ENCODE data around the gene METTL21C. TPM values are rescaled to one million over a fixed set of nuclear protein-coding genes. Genes with fewer than 3 reads are reported as not detected.

The METTL21C gene
- total RNA-seq, 4 donors from 2014 or later = not detected

DNA sequence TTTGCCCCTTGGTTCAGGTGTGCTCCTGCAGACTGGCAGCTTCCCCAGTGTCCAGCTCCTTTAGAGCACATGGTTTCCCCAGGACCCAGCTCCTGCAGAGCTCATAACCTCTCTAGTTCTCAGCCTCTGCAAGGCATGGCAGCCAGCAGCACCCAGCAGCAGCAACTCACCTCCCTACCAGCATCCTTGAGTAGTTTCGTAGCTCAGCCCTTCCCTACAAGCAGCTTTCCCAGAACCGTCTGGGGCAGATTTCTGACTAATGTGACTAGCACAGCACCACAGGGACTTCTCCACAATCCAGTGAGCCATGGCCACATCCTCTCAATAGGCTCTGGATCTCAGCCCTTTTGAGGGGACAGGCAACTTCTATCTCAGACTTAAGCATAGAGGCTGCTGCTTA, 14.1 kb upstream of the METTL21C start:
- H3K27ac ChIP-seq = no peak overlapping the region
- H3K4me3 ChIP-seq = no peak overlapping the region
- no peak for DNase-seq
- TF ChIP-seq, protein P1, sequence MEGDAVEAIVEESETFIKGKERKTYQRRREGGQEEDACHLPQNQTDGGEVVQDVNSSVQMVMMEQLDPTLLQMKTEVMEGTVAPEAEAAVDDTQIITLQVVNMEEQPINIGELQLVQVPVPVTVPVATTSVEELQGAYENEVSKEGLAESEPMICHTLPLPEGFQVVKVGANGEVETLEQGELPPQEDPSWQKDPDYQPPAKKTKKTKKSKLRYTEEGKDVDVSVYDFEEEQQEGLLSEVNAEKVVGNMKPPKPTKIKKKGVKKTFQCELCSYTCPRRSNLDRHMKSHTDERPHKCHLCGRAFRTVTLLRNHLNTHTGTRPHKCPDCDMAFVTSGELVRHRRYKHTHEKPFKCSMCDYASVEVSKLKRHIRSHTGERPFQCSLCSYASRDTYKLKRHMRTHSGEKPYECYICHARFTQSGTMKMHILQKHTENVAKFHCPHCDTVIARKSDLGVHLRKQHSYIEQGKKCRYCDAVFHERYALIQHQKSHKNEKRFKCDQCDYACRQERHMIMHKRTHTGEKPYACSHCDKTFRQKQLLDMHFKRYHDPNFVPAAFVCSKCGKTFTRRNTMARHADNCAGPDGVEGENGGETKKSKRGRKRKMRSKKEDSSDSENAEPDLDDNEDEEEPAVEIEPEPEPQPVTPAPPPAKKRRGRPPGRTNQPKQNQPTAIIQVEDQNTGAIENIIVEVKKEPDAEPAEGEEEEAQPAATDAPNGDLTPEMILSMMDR (IDR thresholded peaks at IDR 0.05) = no peak
- TF ChIP-seq POLR2A (IDR thresholded peaks at IDR 0.05) = no peak
- H3K27me3 ChIP-seq = no peaks in the 10 kb centered on the region
- H3K9me3 ChIP-seq = peaks cover 0 to 4% (median 0%) of the 10 kb centered on the region in 4 donors
- no peaks in the 10 kb centered on the region for H3K4me1 ChIP-seq
- no peaks in the 10 kb centered on the region for H3K36me3 ChIP-seq

DNA sequence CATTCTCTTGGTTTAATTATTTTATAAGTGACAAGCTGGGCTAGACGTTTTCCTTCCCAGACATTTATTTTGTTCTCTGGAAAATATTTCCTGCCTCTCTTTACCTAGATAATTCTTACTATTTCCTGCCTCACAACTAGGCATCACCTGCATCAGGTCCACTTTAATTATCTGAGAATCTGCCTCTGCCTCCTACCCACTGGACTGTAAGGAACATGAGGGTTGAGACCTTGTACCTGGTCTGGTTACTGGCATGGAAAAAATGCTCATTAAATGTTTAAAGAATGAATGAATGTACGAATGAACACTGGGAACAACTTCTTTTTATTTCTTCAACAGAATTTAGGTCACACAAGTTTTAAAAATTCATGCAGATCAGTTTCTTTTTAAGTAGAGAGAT, 13.4 kb upstream of the METTL21C start:
- H3K27ac ChIP-seq = no peak overlapping the region
- H3K4me3 ChIP-seq = no peak overlapping the region
- no peak for DNase-seq
- no peaks in the 10 kb centered on the region for H3K27me3 ChIP-seq
- no peak for TF ChIP-seq POLR2A (IDR thresholded peaks at IDR 0.05)
- TF ChIP-seq, protein P1 (IDR thresholded peaks at IDR 0.05) = no peak
- peaks cover 0 to 4% (median 0%) of the 10 kb centered on the region in 4 donors for H3K9me3 ChIP-seq
- no peaks in the 10 kb centered on the region for H3K4me1 ChIP-seq
- no peaks in the 10 kb centered on the region for H3K36me3 ChIP-seq

DNA sequence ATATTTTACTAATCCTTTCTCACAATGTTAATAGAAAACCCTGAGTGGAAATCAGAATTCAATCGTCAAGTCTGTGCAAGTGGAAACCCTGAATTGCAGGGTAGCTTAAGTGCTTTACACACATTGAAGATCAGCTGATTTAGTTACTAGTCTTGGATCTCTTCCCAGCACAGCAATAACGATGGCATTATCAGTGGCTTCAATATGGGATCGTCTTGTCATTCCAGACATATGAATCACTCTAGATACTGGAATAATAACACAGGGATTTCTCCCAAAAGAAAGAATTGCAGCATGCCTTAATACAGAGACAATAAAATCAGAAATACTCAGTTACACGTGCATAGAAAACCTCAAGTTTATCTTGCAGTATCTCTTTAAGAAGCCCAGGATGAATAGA, 12.6 kb upstream of the METTL21C start:
- no peak for TF ChIP-seq POLR2A (IDR thresholded peaks at IDR 0.05)
- TF ChIP-seq, protein P1 (IDR thresholded peaks at IDR 0.05) = no peak
- no peak overlapping the region for H3K27ac ChIP-seq
- DNase-seq = no peak

DNA sequence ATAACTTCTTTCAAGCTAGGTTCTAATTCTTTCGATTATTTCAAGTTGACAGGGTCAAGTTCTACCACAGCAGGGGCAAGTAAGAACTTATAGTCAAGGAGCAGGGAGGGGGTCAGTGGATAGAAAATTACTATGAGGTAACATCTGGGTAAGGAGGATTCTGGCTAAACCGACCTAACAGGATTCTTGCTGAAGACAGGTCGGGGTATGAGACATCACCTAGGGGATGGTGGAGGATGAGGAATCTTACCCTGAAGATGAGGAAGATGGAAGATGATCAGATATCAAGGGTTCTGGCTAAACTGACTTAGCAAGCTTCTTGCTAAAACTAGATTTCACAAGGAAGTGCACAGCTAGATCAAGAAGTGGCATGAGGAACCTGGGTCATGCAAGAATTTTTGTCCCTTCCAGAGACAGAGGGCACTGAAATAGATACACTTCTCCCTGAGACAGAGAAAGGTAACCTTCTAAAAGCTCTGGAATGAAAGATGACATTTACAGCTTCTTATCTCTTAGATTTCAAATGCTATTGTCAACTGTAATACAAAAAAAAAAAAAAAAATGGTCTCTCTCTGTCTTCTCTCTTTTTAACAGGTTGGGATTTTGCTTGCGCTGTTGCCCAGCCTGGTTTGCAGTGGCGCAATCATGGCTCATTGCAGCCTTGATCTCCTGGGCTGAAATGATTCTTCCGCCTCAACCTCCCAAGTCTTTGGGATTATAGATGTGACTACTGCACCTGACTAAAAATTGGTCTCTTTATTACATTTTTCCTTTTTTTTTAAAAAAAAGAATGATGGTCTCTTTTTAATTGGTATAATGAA, 9.6 kb upstream of the METTL21C start:
- H3K27me3 ChIP-seq = no peaks in the 10 kb centered on the region
- no peak overlapping the region for H3K4me3 ChIP-seq
- TF ChIP-seq, protein P1 (IDR thresholded peaks at IDR 0.05) = no peak
- no peak for TF ChIP-seq POLR2A (IDR thresholded peaks at IDR 0.05)
- H3K4me1 ChIP-seq = no peaks in the 10 kb centered on the region
- no peak overlapping the region for H3K27ac ChIP-seq
- H3K36me3 ChIP-seq = no peaks in the 10 kb centered on the region
- no peak for DNase-seq
- H3K9me3 ChIP-seq = peaks cover 0 to 4% (median 0%) of the 10 kb centered on the region in 4 donors

More for the DNA sequence above, 12.6 kb upstream of the METTL21C start:
- Histone ChIP-seq H3K36me3 (no peaks in the 10 kb centered on the region), H3K9me3 (peaks cover 0 to 4% (median 0%) of the 10 kb centered on the region in 4 donors), H3K4me3 (no peak overlapping the region), H3K4me1 (no peaks in the 10 kb centered on the region), H3K27me3 (no peaks in the 10 kb centered on the region)

DNA sequence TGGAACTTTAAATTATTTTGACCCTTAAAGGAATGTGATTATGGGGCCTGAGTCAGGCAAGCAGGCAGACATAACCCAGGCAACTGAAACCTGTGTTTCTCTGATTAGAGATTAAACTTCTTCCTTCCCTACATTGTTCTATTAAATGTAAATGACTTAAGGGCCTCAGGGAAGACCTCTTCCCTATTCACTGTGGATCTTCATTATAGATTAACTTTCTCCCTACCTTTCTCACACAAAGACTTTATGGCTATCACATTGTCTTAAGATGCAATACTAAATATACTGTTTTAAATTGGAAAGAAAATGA, 8.8 kb upstream of the METTL21C start:
- no peaks in the 10 kb centered on the region for H3K36me3 ChIP-seq
- no peaks in the 10 kb centered on the region for H3K27me3 ChIP-seq
- no peak overlapping the region for H3K27ac ChIP-seq
- H3K4me3 ChIP-seq = no peak overlapping the region
- no peak for TF ChIP-seq POLR2A (IDR thresholded peaks at IDR 0.05)
- TF ChIP-seq, protein P1 (IDR thresholded peaks at IDR 0.05) = no peak
- no peaks in the 10 kb centered on the region for H3K9me3 ChIP-seq
- no peaks in the 10 kb centered on the region for H3K4me1 ChIP-seq
- no peak for DNase-seq
